Thoracic aorta (tissue), 2 donors: Measurements from ENCODE around the gene CCDC13. TPM values are rescaled to one million over a fixed set of nuclear protein-coding genes. Genes with fewer than 3 reads are reported as not detected.

Source experiments
- ATAC-seq: fragments of 150-250 bp; one replicate; pipeline ENCODE4 v1.8.0; 2017; ENCODE audit warnings: low read depth; ENCODE audit not compliant: insufficient number of reproducible peaks, low FRiP score
- DNase-seq: peaks from one replicate; pipeline ENCODE4 v3.0.0-alpha.2; 2020; ENCODE audit warnings: low spot score
- H3K27ac ChIP-seq, 2 donors: fragments of 200-600 bp; sonication (generic); 1 replicate in 1 of 2; 2 replicates in 1 of 2; pipeline ENCODE4 v1.5.1; 2016; ENCODE audit warnings: mild to moderate bottlenecking in 2 of 2, moderate library complexity in 2 of 2
- H3K27me3 ChIP-seq: fragments of 200-600 bp; sonication (generic); replicated peaks from 2 replicates; pipeline ENCODE4 v1.6.0; 2016; ENCODE audit warnings: mild to moderate bottlenecking; ENCODE audit not compliant: insufficient read depth
- H3K36me3 ChIP-seq: fragments of 200-600 bp; sonication (generic); one replicate; pipeline ENCODE4 v1.5.1; 2016
- H3K4me1 ChIP-seq, 2 donors: fragments of 200-600 bp; sonication (generic); 1 replicate in 1 of 2; 2 replicates in 1 of 2; pipeline versions ENCODE4 v1.5.1 to v1.6.0; 2016; ENCODE audit warnings: low read depth in 2 of 2, mild to moderate bottlenecking in 1 of 2; ENCODE audit not compliant: control insufficient read depth in 1 of 2
- H3K4me3 ChIP-seq: fragments of 200-600 bp; sonication (generic); 2 replicates; pipeline ENCODE4 v1.5.1; 2016; ENCODE audit warnings: mild to moderate bottlenecking
- H3K9me3 ChIP-seq: fragments of 200-600 bp; sonication (generic); 2 replicates; pipeline ENCODE4 v1.5.1; 2016
- total RNA-seq, 2 donors: library from RNA; depleted of rRNA; stranded (reverse); fragments of >200 nt; gene quantifications; one replicate each; pipeline versions ENCODE4 v1.1.0 to v1.2.3, GENCODE V29; 2016
- TF ChIP-seq, protein P1 (sequence below): fragments of 200-600 bp; sonication (generic); IDR thresholded peaks from one replicate; pipeline ENCODE4 v1.5.1; 2019; ENCODE audit warnings: antibody characterized with exemption

CCDC13 gene
- total RNA-seq, 2 donors from 2014 or later: 1.5 to 3.1 TPM

DNA sequence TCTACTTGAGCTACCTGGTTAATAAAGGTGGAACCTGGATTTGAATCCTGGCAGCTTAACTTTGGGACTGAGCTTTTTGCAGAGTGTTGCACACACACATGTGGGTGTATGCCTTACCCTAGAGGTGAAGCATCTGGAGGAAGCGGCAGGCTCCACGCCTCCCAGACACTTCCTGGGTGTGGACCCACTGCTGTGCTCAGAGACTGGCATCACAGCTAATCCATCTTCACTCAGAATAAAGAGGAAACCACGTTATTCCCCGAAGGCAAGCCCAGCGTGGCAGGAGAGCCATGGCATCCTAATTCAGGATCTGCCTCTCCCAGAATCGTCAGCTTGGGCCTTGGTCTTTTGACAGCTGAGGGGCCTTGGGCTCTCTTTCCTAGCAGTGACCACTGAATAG, 25.5 kb downstream of the CCDC13 start:
- ATAC-seq (no peak), DNase-seq (no peak)
- TF ChIP-seq, protein P1, sequence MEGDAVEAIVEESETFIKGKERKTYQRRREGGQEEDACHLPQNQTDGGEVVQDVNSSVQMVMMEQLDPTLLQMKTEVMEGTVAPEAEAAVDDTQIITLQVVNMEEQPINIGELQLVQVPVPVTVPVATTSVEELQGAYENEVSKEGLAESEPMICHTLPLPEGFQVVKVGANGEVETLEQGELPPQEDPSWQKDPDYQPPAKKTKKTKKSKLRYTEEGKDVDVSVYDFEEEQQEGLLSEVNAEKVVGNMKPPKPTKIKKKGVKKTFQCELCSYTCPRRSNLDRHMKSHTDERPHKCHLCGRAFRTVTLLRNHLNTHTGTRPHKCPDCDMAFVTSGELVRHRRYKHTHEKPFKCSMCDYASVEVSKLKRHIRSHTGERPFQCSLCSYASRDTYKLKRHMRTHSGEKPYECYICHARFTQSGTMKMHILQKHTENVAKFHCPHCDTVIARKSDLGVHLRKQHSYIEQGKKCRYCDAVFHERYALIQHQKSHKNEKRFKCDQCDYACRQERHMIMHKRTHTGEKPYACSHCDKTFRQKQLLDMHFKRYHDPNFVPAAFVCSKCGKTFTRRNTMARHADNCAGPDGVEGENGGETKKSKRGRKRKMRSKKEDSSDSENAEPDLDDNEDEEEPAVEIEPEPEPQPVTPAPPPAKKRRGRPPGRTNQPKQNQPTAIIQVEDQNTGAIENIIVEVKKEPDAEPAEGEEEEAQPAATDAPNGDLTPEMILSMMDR: no peak
- Histone ChIP-seq H3K4me1 (peaks cover 21 to 70% of the 10 kb centered on the region in 2 donors), H3K27me3 (no peaks in the 10 kb centered on the region), H3K9me3 (no peaks in the 10 kb centered on the region), H3K4me3 (no peak overlapping the region), H3K27ac (peak overlapping the region; percentile 88 to 95), H3K36me3 (no peaks in the 10 kb centered on the region)

DNA sequence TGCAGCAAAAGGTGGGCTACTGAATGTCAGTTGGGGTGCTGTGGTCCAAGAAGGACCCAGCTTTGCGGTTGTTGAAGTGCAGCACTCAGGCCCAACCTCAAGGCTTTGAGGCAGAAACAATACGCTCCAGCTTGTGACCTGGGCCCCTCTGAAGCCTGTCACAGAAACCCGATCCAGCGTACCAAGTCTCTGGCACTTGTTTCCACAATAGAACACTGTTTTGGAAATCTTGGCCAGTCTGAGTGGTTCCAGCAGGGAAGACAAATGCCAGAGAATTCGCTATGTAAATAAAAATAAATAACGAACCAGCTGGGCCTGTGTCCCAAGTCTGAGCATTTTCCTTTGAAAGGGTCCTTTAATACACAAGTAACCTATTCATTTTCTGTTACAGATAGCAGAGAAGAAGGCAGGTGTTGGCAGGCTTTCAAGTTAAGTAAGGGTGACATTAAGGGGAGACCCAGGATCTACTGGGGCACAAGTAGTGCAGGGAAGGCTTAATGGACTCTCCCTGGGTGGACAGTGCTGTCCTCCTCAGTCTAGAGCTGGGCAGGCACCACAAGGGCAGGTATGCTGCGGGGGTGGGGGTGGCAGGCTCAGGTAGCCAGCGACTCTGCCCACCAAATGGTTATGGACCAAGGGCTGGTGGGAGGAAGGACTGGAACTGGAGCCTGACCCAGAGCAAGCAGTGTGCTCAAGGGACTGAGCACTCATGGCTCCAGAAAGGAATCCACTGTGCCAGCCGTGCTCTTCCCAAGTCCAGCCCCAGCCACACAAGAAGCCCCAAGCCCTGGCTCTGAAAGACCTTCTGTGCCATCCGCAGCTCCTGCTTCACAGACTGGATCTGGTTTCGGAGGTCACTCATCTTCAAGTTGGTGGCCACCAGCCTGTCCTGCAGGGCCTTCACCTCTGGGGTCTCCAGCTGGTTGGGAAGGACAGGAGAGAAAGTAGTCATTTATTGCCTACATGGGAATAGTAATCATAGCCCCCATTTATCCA, 26.3 kb downstream of the CCDC13 start:
- peak overlapping the region; percentile 17 for H3K4me3 ChIP-seq
- no peaks in the 10 kb centered on the region for H3K36me3 ChIP-seq
- H3K27me3 ChIP-seq: no peaks in the 10 kb centered on the region
- peak overlapping the region; percentile 88 to 95 for H3K27ac ChIP-seq
- peak; percentile 61 for ATAC-seq
- TF ChIP-seq, protein P1: no peak
- H3K4me1 ChIP-seq: peaks cover 21 to 71% of the 10 kb centered on the region in 2 donors
- DNase-seq: no peak
- no peaks in the 10 kb centered on the region for H3K9me3 ChIP-seq

DNA sequence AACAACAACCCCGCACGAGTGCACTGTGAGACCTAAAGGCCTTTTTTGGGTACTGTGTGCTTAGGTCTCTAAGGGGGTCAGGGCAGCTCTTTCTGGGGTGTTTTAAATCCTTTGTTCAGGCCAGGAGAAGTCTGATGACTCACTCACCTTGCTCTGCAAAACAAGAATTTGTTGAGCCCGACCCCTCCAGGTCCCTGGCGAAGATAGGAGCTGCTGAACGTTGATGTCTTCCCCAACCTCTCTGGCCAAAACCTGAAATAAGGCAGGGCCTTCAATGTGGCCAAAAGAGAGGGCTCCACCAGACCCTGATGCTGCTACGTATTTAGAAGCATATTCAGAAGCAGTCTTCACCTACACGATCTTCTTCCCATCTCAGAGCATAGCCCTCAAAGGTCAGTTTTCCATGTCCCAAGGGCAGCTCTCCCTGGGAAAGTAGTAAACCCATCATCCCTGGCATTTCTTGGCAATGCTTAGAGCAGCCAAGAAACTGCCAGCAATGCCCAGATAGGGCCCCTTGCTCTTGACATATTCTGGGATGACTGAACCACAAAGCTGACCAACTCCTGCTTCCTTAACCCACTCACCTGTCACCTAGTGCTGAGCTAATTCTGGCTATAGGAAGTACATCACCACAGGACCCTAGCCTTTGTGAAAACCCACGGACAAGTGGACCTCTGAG, 27.1 kb downstream of the CCDC13 start:
- ATAC-seq: no peak
- H3K4me1 ChIP-seq: peaks cover 21 to 64% of the 10 kb centered on the region in 2 donors

DNA sequence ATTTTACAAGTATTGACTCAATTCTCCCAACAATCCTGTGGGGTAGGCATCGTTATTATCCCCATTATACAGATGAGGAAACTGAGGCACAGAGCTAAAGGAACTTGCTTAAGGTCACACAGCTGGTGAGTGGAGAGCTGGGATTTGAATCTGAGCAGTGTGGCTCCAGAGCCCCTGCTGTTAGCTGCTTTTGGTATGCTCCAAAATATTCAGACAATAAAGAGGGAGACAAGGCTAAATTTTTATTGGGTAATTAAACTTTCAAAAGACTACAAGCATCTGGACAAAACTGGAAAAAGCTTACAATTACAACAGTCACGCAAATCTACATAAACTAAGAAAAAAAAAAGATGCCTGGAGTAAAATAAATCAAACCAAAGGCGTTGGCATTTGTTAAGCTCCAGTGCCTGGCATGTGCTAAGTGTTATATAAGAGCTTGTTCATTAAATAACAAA, 27.7 kb downstream of the CCDC13 start:
- no peak overlapping the region for H3K4me3 ChIP-seq
- TF ChIP-seq, protein P1: no peak
- H3K4me1 ChIP-seq: peaks cover 21 to 68% of the 10 kb centered on the region in 2 donors
- H3K36me3 ChIP-seq: no peaks in the 10 kb centered on the region
- H3K27me3 ChIP-seq: no peaks in the 10 kb centered on the region
- H3K27ac ChIP-seq: peak overlapping the region; percentile 88 to 95
- no peak for DNase-seq
- ATAC-seq: no peak
- H3K9me3 ChIP-seq: no peaks in the 10 kb centered on the region

More for the DNA sequence above, 27.1 kb downstream of the CCDC13 start:
- peak overlapping the region; percentile 88 to 95 for H3K27ac ChIP-seq
- TF ChIP-seq, protein P1: no peak
- peak overlapping the region; percentile 12 for H3K4me3 ChIP-seq
- no peak for DNase-seq
- H3K36me3 ChIP-seq: no peaks in the 10 kb centered on the region
- H3K27me3 ChIP-seq: no peaks in the 10 kb centered on the region
- H3K9me3 ChIP-seq: no peaks in the 10 kb centered on the region
